Endothelial cell of umbilical vein (primary cell): Measurements from ENCODE around the gene METAP1.

Experiments used
- EZH2 ChIP-seq: IDR thresholded peaks from 2 replicates; pipeline ENCODE4 v1.6.1; 2012; ENCODE audit warnings: borderline replicate concordance, low read depth, mild to moderate bottlenecking, moderate library complexity, low read length, inconsistent platforms; ENCODE audit not compliant: severe bottlenecking
- FOS ChIP-seq: IDR thresholded peaks from 2 replicates; pipeline ENCODE4 v1.6.1; 2011; ENCODE audit warnings: mild to moderate bottlenecking, low read length, moderate library complexity, borderline replicate concordance; ENCODE audit not compliant: insufficient read depth
- GATA2 ChIP-seq: IDR thresholded peaks from 2 replicates; pipeline ENCODE4 v1.7.0; 2011; ENCODE audit warnings: low read depth, mild to moderate bottlenecking, moderate library complexity, mixed read lengths, low read length; ENCODE audit not compliant: insufficient read length, insufficient read depth
- JUN ChIP-seq: IDR thresholded peaks from 2 replicates; pipeline ENCODE4 v1.6.1; 2011; ENCODE audit warnings: borderline replicate concordance, low read depth; ENCODE audit not compliant: insufficient read length, insufficient read depth
- MYC ChIP-seq: IDR thresholded peaks from one replicate; pipeline ENCODE4 v1.6.1; 2011; ENCODE audit warnings: mild to moderate bottlenecking, low read depth, low read length
- POLR2A ChIP-seq: IDR thresholded peaks from 2 replicates; pipeline ENCODE4 v1.6.1; 2012; ENCODE audit warnings: low read depth, mild to moderate bottlenecking, control low read depth, low read length
- POLR2AphosphoS5 ChIP-seq: IDR thresholded peaks from 2 replicates; pipeline ENCODE4 v1.6.1; 2012; ENCODE audit warnings: low read depth, mild to moderate bottlenecking, control low read depth, low read length, moderate library complexity; ENCODE audit not compliant: insufficient read depth
- TF ChIP-seq, protein P1 (sequence below), 2 donors: IDR thresholded peaks; 1 replicate in 1 of 2; 2 replicates in 1 of 2; pipeline ENCODE4 v1.5.1; 2011; ENCODE audit warnings: low read length in 2 of 2, mild to moderate bottlenecking in 2 of 2, moderate library complexity in 2 of 2, control low read depth in 1 of 2, inconsistent platforms in 1 of 2, low read depth in 1 of 2; ENCODE audit not compliant: insufficient read depth in 1 of 2; ENCODE audit errors: extremely low read depth in 1 of 2
- TF ChIP-seq, protein P2 (sequence below): IDR thresholded peaks from 2 replicates; pipeline ENCODE4 v1.6.1; 2011; ENCODE audit not compliant: insufficient read depth, insufficient read length

DNA sequence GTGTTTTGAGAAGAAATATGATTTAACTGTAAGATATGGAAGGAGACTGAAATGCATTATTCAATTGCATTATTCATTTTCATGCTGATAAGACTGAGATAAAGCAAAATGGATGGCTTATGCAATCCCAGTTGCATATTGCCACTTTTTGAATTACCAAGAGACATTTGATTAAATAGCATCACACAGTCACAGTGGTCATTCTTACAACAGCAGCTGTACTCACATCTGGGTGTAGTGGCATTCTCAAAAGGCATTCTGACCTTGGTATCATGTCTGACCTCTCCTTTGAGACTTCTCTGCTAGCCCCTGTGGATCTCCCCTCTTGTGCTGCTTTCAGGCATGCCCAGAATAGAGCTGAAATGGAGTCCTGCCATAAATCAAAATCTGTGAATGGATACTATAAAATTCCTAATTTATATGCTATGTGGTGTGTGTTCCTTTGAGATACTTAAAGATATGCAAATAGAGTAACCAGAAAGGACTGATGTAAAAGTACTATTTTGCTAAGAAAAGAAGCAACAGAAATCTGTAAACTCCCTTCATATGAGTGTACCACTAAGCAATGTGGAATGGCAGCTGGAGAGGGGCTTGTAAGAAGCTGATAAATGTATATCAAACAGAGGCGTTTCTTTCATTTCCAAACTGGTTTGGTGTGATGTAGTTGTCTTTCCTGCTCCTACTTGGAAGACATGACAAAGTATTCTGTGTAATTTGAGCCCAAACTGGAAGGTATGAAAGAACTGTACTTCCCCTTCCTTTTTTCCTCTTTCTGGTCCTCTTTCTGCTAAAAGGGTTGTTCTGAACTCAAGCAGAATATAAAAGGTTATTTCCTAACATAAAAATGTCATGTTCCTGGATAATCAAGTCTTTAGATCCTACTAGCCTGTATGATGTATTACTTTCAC is 25.4 kb upstream of the METAP1 start:
- TF ChIP-seq MYC (no peak), EZH2 (no peak), POLR2A (no peak), JUN (no peak), POLR2AphosphoS5 (no peak), GATA2 (no peak), FOS (no peak)
- TF ChIP-seq, protein P1, sequence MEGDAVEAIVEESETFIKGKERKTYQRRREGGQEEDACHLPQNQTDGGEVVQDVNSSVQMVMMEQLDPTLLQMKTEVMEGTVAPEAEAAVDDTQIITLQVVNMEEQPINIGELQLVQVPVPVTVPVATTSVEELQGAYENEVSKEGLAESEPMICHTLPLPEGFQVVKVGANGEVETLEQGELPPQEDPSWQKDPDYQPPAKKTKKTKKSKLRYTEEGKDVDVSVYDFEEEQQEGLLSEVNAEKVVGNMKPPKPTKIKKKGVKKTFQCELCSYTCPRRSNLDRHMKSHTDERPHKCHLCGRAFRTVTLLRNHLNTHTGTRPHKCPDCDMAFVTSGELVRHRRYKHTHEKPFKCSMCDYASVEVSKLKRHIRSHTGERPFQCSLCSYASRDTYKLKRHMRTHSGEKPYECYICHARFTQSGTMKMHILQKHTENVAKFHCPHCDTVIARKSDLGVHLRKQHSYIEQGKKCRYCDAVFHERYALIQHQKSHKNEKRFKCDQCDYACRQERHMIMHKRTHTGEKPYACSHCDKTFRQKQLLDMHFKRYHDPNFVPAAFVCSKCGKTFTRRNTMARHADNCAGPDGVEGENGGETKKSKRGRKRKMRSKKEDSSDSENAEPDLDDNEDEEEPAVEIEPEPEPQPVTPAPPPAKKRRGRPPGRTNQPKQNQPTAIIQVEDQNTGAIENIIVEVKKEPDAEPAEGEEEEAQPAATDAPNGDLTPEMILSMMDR (IDR thresholded peaks at IDR 0.05; ENCODE audit: extremely low read depth in 1 of 2, insufficient read depth in 1 of 2, low read depth in 1 of 2, low read length in 2 of 2), result no peak
- TF ChIP-seq, protein P2, sequence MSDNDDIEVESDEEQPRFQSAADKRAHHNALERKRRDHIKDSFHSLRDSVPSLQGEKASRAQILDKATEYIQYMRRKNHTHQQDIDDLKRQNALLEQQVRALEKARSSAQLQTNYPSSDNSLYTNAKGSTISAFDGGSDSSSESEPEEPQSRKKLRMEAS, result no peak
